ENCODE data around the gene PNLIPRP2.
A peak's percentile ranks its signal among the peaks of the same experiment; 100 is the strongest.

PNLIPRP2 gene

GRCh38 chr10:116608686-116609594, 11.8 kb upstream of the PNLIPRP2 start (continued):
- TF ChIP-seq REST (tag by site-specific recombination; IDR thresholded peaks at IDR 0.05) (peak; percentile 15; the same call in 1 of the 2 replicates), ZNF610 (tag by site-specific recombination; IDR thresholded peaks at IDR 0.05; ENCODE audit: borderline replicate concordance) (no peak), CTCF (tag by site-specific recombination; IDR thresholded peaks at IDR 0.05) (peak; percentile 24; the same call in 1 of the 2 replicates), ZNF571 (tag by site-specific recombination; IDR thresholded peaks at IDR 0.05) (no peak), ZIC2 (tag by site-specific recombination; IDR thresholded peaks at IDR 0.05) (peak; percentile 62), SALL2 (tag by site-specific recombination; IDR thresholded peaks at IDR 0.05; ENCODE audit: borderline replicate concordance) (no peak), ZNF335 (tag by site-specific recombination; conservative IDR thresholded peaks at IDR 0.05) (peak; percentile 100; the same call in 1 of the 2 replicates), ZBTB17 (tag by site-specific recombination; IDR thresholded peaks at IDR 0.05) (peak; percentile 32; the same call in 1 of the 2 replicates), ZBTB6 (tag by site-specific recombination; IDR thresholded peaks at IDR 0.05) (peak; percentile 75), ZNF629 (tag by site-specific recombination; IDR thresholded peaks at IDR 0.05) (0 out of 2 replicates have a peak, but pooled peaks have one; percentile 11), ZNF280D (tag by site-specific recombination; IDR thresholded peaks at IDR 0.05) (no peak), ZNF624 (tag by site-specific recombination; IDR thresholded peaks at IDR 0.05) (no peak), ZNF600 (tag by site-specific recombination; IDR thresholded peaks at IDR 0.05) (peak; percentile 80), ZBTB7A (tag by site-specific recombination; IDR thresholded peaks at IDR 0.05; ENCODE audit: low read depth) (peak; percentile 17; the same call in 1 of the 2 replicates), ZNF645 (tag by site-specific recombination; IDR thresholded peaks at IDR 0.05) (no peak), PRDM4 (tag by site-specific recombination; IDR thresholded peaks at IDR 0.05) (no peak), KLF10 (tag by site-specific recombination; IDR thresholded peaks at IDR 0.05) (no peak), ZEB2 (tag by site-specific recombination; IDR thresholded peaks at IDR 0.05) (0 out of 2 replicates have a peak, but pooled peaks have one; percentile 11), ZBTB20 (tag by site-specific recombination; IDR thresholded peaks at IDR 0.05) (peak; percentile 45; the same call in 1 of the 2 replicates), ZNF18 (tag by site-specific recombination; IDR thresholded peaks at IDR 0.05) (peak; percentile 82), ZFP37 (tag by site-specific recombination; IDR thresholded peaks at IDR 0.05) (0 out of 2 replicates have a peak, but pooled peaks have one; percentile 37)

All from HEK293 (cell line).